Caco-2 (cell line): ENCODE measurements around the gene TENM4. TPM values are rescaled to one million over a fixed set of nuclear protein-coding genes. Genes with fewer than 3 reads are reported as not detected.

Experiments
- BruUV-seq: library from RNA; stranded (reverse); fragments of 400-500 nt; replicated peaks from 2 replicates; lab custom pipeline; 2021; lab: Mats Ljungman, UMichigan
- CTCF ChIA-PET: fragments of 300-600 bp; sonication (Branson Sonifier 250); formaldehyde crosslinking; loops from one replicate; lab custom pipeline; 2022; ENCODE audit warnings: antibody characterized with exemption; lab: Charles Lee
- POLR2A ChIA-PET: fragments of 300-600 bp; sonication (Branson Sonifier 250); formaldehyde crosslinking; loops from one replicate; lab custom pipeline; 2022; ENCODE audit warnings: antibody characterized with exemption; lab: Charles Lee
- DNase-seq, 2 experiments: peaks; one replicate each; pipeline versions ENCODE4 v3.0.0 to v3.0.0-alpha.2; 2020 to 2022
- H3K27me3 ChIP-seq: replicated peaks from 2 replicates; pipeline ENCODE4 v1.6.0; 2011; ENCODE audit warnings: low read length; ENCODE audit not compliant: control insufficient read depth, insufficient read depth
- H3K36me3 ChIP-seq: 2 replicates; pipeline ENCODE4 v1.5.1; 2011; ENCODE audit warnings: low read length; ENCODE audit not compliant: control insufficient read depth, insufficient read depth
- H3K4me1 ChIP-seq: fragments of 250-450 bp; sonication (Bioruptor Pico); 2 replicates; pipeline ENCODE4 v1.5.1; 2020; ENCODE audit warnings: mild to moderate bottlenecking
- H3K4me3 ChIP-seq: 2 replicates; pipeline ENCODE4 v1.5.1; 2011; ENCODE audit warnings: low read depth, mild to moderate bottlenecking, control low read depth, low read length
- H3K9me3 ChIP-seq: fragments of 250-450 bp; sonication (Bioruptor Pico); 2 replicates; pipeline ENCODE4 v1.5.1; 2020; ENCODE audit warnings: mild to moderate bottlenecking, moderate library complexity
- H3K27ac Mint-ChIP-seq: one replicate; pipeline ENCODE4 v1.8.0; 2022; ENCODE audit warnings: mixed read lengths; ENCODE audit not compliant: unreplicated experiment
- H3K27me3 Mint-ChIP-seq: one replicate; pipeline ENCODE4 v1.8.0; 2022; ENCODE audit warnings: mixed read lengths; ENCODE audit not compliant: insufficient read depth, unreplicated experiment
- H3K36me3 Mint-ChIP-seq: one replicate; pipeline ENCODE4 v1.8.0; 2022; ENCODE audit warnings: mild to moderate bottlenecking, mixed read lengths; ENCODE audit not compliant: insufficient read depth, unreplicated experiment
- H3K4me1 Mint-ChIP-seq: one replicate; pipeline ENCODE4 v1.8.0; 2022; ENCODE audit warnings: low read depth, mixed read lengths; ENCODE audit not compliant: unreplicated experiment
- H3K4me3 Mint-ChIP-seq: one replicate; pipeline ENCODE4 v1.8.0; 2022; ENCODE audit warnings: mild to moderate bottlenecking, moderate library complexity, mixed read lengths; ENCODE audit not compliant: unreplicated experiment
- H3K9me3 Mint-ChIP-seq: one replicate; pipeline ENCODE4 v1.8.0; 2022; ENCODE audit warnings: mixed read lengths; ENCODE audit not compliant: unreplicated experiment
- CTCF ChIP-seq, 2 experiments: fragments of 200-600 bp in 1 of 2; IDR thresholded peaks; 1 replicate in 1 of 2; 2 replicates in 1 of 2; pipeline versions ENCODE4 v1.5.1 to v1.8.0; 2011 to 2022; ENCODE audit warnings: antibody characterized with exemption in 1 of 2, control low read depth in 1 of 2, inconsistent platforms in 1 of 2, low read depth in 1 of 2, low read length in 1 of 2, mild to moderate bottlenecking in 1 of 2, moderate library complexity in 1 of 2; ENCODE audit not compliant: insufficient read depth in 1 of 2, severe bottlenecking in 1 of 2, unreplicated experiment in 1 of 2
- intact Hi-C: fragments of 100-400 bp; cut with micrococcal nuclease; formaldehyde crosslinking; loops from one replicate; pipeline ENCODE4 v1.10.0; 2022; ENCODE audit not compliant: unreplicated experiment
- total RNA-seq: library from RNA; stranded (reverse); gene quantifications from 2 replicates; pipeline ENCODE4 v1.2.3, GENCODE V29; 2022

TENM4 gene
- total RNA-seq, 1 experiment from 2014 or later, result 1.1 TPM

DNA sequence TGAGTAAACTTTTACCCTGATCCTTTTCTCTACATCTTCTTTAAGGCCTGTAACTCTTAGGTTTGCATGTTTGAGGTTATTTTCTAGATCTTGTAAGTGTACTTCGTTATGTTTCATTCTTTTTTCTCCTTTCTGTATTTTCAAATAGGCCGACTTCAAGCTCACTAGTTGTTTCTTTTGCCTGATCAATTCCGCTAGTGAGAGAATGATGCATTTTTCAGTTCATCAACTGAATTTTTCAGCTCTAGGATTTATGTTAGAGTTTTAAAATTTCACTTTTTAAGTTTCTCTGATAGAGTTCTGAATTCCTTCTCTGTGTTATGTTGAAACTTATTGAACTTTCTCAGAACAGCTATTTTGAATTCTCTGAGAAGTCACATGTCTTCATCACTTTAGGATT, 810.7 kb downstream of the TENM4 start:
- no peaks in the 10 kb centered on the region for H3K27me3 ChIP-seq
- intact Hi-C loops, result no loop called here

DNA sequence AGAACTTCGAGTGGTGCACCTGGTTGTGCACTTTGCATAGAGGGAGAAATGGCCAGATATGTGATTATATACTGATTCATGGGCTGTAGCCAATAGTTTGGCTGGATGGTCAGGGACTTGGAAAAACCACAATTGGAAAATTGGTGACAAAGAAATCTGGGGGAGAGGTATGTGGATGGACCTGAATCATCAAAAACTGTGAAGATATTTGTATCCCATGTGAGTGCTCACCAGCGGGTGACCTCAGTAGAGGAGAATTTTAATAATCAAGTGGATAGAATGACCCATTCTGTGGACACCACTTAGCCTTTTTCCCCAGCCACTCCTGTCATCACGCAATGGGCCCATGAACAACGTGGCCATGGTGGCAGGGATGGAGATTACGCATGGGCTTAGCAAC, 818.2 kb downstream of the TENM4 start:
- H3K36me3 ChIP-seq, result no peaks in the 10 kb centered on the region
- CTCF ChIA-PET, result no interaction called here
- TF ChIP-seq CTCF (IDR thresholded peaks at IDR 0.05; ENCODE audit: insufficient read depth in 1 of 2, low read depth in 1 of 2, low read length in 1 of 2, severe bottlenecking in 1 of 2, unreplicated experiment in 1 of 2), result no peak
- H3K27ac Mint-ChIP-seq, result no peak overlapping the region
- H3K27me3 ChIP-seq, result no peaks in the 10 kb centered on the region
- H3K4me1 Mint-ChIP-seq, result no peaks in the 10 kb centered on the region
- H3K9me3 Mint-ChIP-seq, result peaks cover 21% of the 10 kb centered on the region
- intact Hi-C loops, result no loop called here
- POLR2A ChIA-PET, result no interaction called here
- H3K36me3 Mint-ChIP-seq, result no peaks in the 10 kb centered on the region
- DNase-seq, result no peak
- no peak overlapping the region for H3K4me3 ChIP-seq
- H3K4me3 Mint-ChIP-seq, result no peak overlapping the region
- H3K27me3 Mint-ChIP-seq, result peaks cover 17% of the 10 kb centered on the region
- H3K4me1 ChIP-seq, result no peaks in the 10 kb centered on the region
- H3K9me3 ChIP-seq, result peaks cover 9% of the 10 kb centered on the region; the same call in 1 of the 2 replicates
- no TSS peak for BruUV-seq

More for the DNA sequence above, 810.7 kb downstream of the TENM4 start:
- Histone ChIP-seq H3K4me1 (no peaks in the 10 kb centered on the region), H3K36me3 (no peaks in the 10 kb centered on the region), H3K9me3 (peaks cover 19% of the 10 kb centered on the region), H3K4me3 (no peak overlapping the region)
- H3K27ac Mint-ChIP-seq, result no peak overlapping the region
- no peak for TF ChIP-seq CTCF (IDR thresholded peaks at IDR 0.05; ENCODE audit: insufficient read depth in 1 of 2, low read depth in 1 of 2, low read length in 1 of 2, severe bottlenecking in 1 of 2, unreplicated experiment in 1 of 2)
- no peak for DNase-seq
- H3K36me3 Mint-ChIP-seq, result no peaks in the 10 kb centered on the region
- no TSS peak for BruUV-seq
- ChIA-PET POLR2A (no interaction called here), CTCF (no interaction called here)
- peaks cover 20% of the 10 kb centered on the region for H3K27me3 Mint-ChIP-seq
- H3K4me1 Mint-ChIP-seq, result no peaks in the 10 kb centered on the region
- H3K9me3 Mint-ChIP-seq, result peaks cover 46% of the 10 kb centered on the region
- no peak overlapping the region for H3K4me3 Mint-ChIP-seq

DNA sequence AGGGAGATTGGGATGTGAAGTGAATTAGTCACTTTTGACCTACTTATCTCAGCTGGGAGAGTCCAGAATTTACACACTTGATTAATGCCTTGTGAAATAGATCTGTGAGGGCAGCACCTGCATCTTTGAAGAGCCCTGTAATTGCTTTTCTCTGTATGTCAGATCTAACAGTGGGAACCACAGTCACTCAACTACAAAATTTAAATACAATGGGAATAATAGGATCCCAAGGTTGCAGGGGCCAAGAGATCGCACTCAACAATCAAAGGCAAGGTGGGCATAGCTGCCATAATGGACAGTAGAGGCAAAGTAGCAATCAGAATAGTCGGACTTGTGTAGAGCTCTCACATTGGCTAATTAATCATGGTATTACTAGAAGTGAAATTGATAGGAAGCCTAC, 820.7 kb downstream of the TENM4 start:
- no peak for DNase-seq
- no peak overlapping the region for H3K4me3 ChIP-seq
- no TSS peak for BruUV-seq
- peaks cover 9% of the 10 kb centered on the region for H3K9me3 ChIP-seq
- Mint-ChIP-seq H3K9me3 (peaks cover 15% of the 10 kb centered on the region), H3K4me3 (no peak overlapping the region), H3K4me1 (no peaks in the 10 kb centered on the region), H3K36me3 (no peaks in the 10 kb centered on the region), H3K27me3 (peaks cover 5% of the 10 kb centered on the region), H3K27ac (no peak overlapping the region)
- H3K36me3 ChIP-seq, result no peaks in the 10 kb centered on the region
- H3K27me3 ChIP-seq, result no peaks in the 10 kb centered on the region
- no peak for TF ChIP-seq CTCF (IDR thresholded peaks at IDR 0.05; ENCODE audit: insufficient read depth in 1 of 2, low read depth in 1 of 2, low read length in 1 of 2, severe bottlenecking in 1 of 2, unreplicated experiment in 1 of 2)
- ChIA-PET POLR2A (no interaction called here), CTCF (no interaction called here)
- no peaks in the 10 kb centered on the region for H3K4me1 ChIP-seq
- intact Hi-C loops, result no loop called here
